GM12874 (cell line): ENCODE measurements around the gene HIKESHI.

ENCODE experiments used
- TF ChIP-seq, protein P1 (sequence below): IDR thresholded peaks from 2 replicates; pipeline ENCODE4 v1.5.1; 2011; ENCODE audit warnings: low read depth, mild to moderate bottlenecking, control low read depth, low read length, moderate library complexity; ENCODE audit not compliant: insufficient read depth

The HIKESHI gene, protein sequence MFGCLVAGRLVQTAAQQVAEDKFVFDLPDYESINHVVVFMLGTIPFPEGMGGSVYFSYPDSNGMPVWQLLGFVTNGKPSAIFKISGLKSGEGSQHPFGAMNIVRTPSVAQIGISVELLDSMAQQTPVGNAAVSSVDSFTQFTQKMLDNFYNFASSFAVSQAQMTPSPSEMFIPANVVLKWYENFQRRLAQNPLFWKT

DNA sequence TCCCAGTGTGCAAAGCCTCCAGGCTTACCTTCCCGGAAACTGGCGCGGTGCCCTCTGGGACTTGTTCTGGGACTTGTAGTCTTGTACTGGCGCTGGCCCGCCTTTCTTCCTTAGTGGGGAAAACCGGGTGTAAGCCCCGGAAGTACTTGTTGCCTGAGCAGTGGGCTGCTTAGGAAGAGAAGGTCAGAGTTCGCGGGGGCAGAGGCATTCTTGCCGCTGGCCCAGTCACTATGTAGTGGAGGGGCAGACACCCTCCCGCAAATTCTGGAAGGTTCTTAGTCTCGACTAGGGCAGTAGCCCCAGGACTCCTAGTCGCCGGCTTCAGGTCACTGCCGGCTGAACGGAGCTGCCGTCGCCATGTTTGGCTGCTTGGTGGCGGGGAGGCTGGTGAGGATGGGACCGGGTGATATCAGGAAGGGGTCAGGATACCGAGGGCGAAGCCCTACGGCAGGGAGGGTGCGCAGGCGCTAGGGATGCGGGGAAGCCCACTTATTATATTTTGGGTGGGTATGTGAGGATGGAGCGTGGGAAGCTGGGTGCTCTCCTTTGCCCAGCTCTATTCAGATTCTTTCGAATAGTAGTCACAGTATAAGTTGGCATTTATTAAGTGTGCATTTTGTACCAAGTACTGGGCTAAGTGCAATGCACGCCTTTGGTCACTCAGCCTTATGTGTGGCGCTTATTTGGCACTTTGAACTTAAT lies at the start of gene HIKESHI:
TSS of gene HIKESHI (plus strand) at position 149 of the 702 bp plus-strand sequence. CDS start at position 358, 209 bp downstream.
- TF ChIP-seq, protein P1, sequence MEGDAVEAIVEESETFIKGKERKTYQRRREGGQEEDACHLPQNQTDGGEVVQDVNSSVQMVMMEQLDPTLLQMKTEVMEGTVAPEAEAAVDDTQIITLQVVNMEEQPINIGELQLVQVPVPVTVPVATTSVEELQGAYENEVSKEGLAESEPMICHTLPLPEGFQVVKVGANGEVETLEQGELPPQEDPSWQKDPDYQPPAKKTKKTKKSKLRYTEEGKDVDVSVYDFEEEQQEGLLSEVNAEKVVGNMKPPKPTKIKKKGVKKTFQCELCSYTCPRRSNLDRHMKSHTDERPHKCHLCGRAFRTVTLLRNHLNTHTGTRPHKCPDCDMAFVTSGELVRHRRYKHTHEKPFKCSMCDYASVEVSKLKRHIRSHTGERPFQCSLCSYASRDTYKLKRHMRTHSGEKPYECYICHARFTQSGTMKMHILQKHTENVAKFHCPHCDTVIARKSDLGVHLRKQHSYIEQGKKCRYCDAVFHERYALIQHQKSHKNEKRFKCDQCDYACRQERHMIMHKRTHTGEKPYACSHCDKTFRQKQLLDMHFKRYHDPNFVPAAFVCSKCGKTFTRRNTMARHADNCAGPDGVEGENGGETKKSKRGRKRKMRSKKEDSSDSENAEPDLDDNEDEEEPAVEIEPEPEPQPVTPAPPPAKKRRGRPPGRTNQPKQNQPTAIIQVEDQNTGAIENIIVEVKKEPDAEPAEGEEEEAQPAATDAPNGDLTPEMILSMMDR: no peak

DNA sequence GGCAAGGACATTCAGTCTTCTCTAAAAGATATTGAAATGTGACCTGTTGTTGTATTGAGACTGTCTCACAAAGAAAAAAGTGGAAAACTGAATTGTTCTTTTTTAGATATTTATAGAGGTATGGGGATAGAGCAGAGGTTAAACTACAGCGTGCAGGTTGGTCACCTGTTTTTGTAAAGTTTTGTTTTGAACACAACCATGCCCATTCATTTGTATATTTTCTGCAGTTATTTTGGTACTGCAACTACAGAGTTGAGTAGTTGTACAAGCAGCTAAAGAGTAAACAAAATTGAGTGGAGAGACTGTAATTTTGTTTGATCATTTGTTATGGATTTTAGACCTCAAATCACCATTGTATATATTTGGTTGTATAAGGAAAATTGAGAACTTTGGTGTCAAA lies 46.1 kb upstream of the HIKESHI start:
- TF ChIP-seq, protein P1: no peak

DNA sequence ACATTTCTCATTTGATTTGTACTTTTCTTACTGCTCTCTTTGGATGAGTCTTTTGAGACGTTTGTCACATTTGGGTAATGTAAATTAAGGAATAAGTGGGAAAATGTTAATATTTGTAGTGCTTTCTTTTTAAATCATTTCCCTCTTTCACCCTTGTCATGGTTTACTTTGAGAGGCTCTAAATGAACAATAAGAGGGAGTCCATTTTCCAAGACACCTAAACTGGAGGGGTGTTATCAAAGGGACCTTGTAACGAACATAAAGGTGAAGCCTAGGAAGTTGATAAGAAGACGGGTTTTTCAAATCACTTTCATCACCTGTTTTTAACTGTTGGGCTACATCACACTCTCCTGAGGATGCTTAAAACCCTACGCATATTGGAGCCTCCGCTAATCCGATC lies 45.4 kb upstream of the HIKESHI start:
- TF ChIP-seq, protein P1: no peak

DNA sequence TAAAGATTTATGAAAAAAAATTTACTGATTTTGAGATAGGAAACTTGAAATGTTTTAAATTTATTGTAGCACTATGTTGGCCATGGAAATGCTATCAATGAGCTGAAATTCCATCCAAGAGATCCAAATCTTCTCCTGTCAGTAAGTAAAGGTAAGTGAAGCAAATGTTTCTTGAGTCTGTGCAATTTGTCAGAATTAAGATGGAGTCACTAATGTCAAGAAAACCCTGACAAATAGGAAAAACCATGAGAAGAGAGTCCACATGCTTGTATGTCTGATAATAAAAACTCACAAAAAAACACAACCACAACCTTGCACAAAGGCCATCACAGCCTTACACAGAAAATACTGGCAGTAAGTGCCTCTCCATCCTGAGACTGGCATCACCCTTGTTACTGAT lies 44.6 kb upstream of the HIKESHI start:
- TF ChIP-seq, protein P1: no peak

DNA sequence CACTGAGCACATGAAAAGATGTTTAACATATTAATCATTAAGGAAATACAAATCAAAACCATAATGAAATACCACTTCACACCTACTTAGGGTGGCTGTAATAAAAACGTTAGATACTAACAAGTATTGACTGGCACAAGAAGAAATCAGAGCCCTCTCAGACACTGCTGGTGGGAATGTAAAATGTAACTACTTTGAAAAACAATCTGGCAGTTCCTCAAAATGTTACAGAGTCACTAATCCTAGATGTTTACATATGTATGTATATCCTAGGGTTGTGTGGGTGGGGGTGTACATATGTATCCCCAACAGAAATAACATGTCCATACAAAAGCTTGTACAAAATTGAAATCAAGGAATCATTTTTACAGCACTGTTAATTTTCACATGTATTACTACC lies 42.3 kb upstream of the HIKESHI start:
- TF ChIP-seq, protein P1: no peak

DNA sequence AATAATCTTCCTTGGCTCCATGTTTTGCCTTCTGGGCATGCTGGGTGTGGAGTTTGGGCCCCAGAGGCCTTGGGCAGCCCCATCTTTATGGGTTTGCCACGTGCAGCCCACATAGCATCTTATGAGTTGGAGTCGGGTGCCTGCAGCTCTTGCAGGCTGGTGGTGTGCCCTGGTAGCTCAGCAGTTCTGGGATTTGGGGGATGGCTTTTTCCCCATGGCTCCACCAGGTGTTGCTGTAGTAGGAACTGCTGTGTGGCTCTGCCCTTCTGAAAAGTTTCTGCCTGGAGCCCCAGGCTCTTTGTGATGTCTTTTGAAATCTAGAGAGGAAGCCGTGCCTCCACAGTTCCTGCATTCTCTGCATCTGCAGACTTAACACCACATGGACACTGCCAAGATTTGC lies 40.7 kb upstream of the HIKESHI start:
- TF ChIP-seq, protein P1: no peak

DNA sequence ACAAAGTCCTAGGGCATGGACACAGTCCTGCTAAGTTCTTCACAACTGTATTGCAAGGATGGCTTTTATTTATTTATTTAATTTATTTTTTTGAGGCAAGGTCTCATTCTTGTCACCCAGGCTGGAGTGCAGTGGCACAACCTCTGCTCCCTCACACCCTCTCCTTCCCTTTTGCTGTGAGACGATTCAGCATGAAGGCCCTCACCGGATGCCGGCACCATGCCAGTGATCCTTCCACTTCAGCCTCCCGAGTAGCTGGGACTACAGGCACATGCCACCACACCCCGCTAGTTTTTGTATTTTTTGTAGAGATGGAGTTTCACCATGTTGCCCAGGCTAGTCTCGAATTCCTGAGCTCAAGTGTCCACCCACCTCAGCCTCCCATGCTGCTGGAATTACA lies 39.7 kb upstream of the HIKESHI start:
- TF ChIP-seq, protein P1: no peak
